Limb (tissue), 2 donors: ENCODE measurements around the gene EML4.
"Not testable (repeated sequence)": the region's sequence is repeated elsewhere in the genome, so short reads cannot be mapped to it uniquely, and the experiment has no call there.

Experiments used
- DNase-seq, 2 donors: peaks; one replicate each; pipeline ENCODE4 v3.0.0-alpha.2; 2016; ENCODE audit errors: extremely low spot score in 2 of 2

The EML4 gene

GRCh38 chr2:42256505-42256904, 87.4 kb downstream of the EML4 start:
- DNase-seq: no peak

- DNase-seq: no peak
Measured at GRCh38 chr2:42261518-42262195, 92.5 kb downstream of the EML4 start.

- no peak for DNase-seq
Measured at GRCh38 chr2:42266236-42266635, 97.1 kb downstream of the EML4 start.

- DNase-seq: no peak
Measured at GRCh38 chr2:42267530-42267929, 98.4 kb downstream of the EML4 start.

GRCh38 chr2:42268528-42269151, 99.5 kb downstream of the EML4 start:
- no peak for DNase-seq

- DNase-seq: no peak
Measured at GRCh38 chr2:42270757-42271156, 101.6 kb downstream of the EML4 start.

- not testable (repeated sequence) for DNase-seq
Measured at GRCh38 chr2:42271246-42271645, 102.1 kb downstream of the EML4 start.

- peak in 1 of 2 donors; percentile 23 for DNase-seq
Measured at GRCh38 chr2:42274863-42275262, 105.7 kb downstream of the EML4 start.

GRCh38 chr2:42281416-42282081, 112.4 kb downstream of the EML4 start:
- no peak for DNase-seq

- DNase-seq: no peak
Measured at GRCh38 chr2:42284019-42284418, 114.9 kb downstream of the EML4 start.

GRCh38 chr2:42286268-42286946, 117.3 kb downstream of the EML4 start:
- DNase-seq: no peak

- DNase-seq: no peak
Measured at GRCh38 chr2:42288811-42289210, 119.7 kb downstream of the EML4 start.

- DNase-seq: no peak
Measured at GRCh38 chr2:42289222-42289621, 120.1 kb downstream of the EML4 start.

- no peak for DNase-seq
Measured at GRCh38 chr2:42290005-42290404, 120.9 kb downstream of the EML4 start.

GRCh38 chr2:42293019-42293418, 123.9 kb downstream of the EML4 start:
- DNase-seq: no peak

- DNase-seq: no peak
Measured at GRCh38 chr2:42296226-42296625, 127.1 kb downstream of the EML4 start.

GRCh38 chr2:42297322-42297936, 128.3 kb downstream of the EML4 start:
- no peak for DNase-seq

- DNase-seq: no peak
Measured at GRCh38 chr2:42298132-42298531, 129.0 kb downstream of the EML4 start.

- no peak for DNase-seq
Measured at GRCh38 chr2:42298996-42299754, 130.0 kb downstream of the EML4 start.

GRCh38 chr2:42300527-42300926, 131.4 kb downstream of the EML4 start:
- no peak for DNase-seq

- DNase-seq: no peak
Measured at GRCh38 chr2:42303252-42303651, 134.1 kb downstream of the EML4 start.
